NCI-H1930 (cell line): ENCODE measurements around the gene UHRF1.
A peak's percentile ranks its signal among the peaks of the same experiment; 100 is the strongest.
"Not testable (repeated sequence)": the region's sequence is repeated elsewhere in the genome, so short reads cannot be mapped to it uniquely, and the experiment has no call there.

Experiments
- DNase-seq, 2 experiments: peaks; one replicate each; lab custom pipeline; 2025; lab: John Stamatoyannopoulos, UW

The UHRF1 gene

GRCh38 chr19:4937060-4937459 is 27.8 kb downstream of the UHRF1 start:
- DNase-seq: no peak

DNA sequence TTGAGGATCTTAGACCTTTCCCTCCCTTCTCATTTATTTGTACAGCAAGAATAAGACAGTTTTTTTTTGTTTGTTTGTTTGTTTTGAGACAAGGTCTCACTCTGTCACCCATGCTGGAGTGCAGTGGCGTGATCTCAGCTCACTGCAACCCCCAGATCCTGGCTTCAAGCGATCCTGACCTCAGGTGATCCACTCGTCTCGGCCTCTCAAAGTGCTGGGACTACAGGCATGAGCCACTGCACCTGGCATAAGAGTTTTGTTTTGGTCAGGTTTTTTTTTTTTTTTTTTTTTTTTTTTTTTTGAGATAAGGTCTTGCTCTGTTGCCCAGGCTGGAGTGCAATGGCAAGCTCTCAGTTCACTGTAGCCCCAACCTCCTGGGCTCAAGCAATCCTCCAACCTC is 29.2 kb downstream of the UHRF1 start:
- not testable (repeated sequence) for DNase-seq

GRCh38 chr19:4939466-4939865 is 30.2 kb downstream of the UHRF1 start:
- DNase-seq: no peak

DNA sequence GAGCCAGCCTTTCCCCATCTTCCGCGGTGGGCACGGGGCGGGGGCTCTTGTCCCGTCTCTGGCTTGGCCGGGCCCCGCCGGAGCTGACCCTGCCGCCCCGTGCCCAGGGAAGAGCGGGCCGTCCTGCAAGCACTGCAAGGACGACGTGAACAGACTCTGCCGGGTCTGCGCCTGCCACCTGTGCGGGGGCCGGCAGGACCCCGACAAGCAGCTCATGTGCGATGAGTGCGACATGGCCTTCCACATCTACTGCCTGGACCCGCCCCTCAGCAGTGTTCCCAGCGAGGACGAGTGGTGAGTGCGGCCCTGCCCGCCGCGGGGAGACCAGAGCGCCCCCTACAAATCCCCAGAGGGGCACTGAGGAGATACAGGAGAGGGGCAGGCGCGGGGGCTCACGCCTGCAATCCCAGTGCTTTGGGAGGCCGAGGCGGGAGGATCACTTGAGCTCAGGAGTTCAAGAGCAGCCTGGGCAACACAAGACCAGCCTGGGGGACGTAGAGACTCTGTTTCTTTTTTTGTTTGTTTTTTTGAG is 32.4 kb downstream of the UHRF1 start:
- not testable (repeated sequence) for DNase-seq

GRCh38 chr19:4950650-4951049 is 41.3 kb downstream of the UHRF1 start:
- DNase-seq: not testable (repeated sequence)

GRCh38 chr19:4951656-4952055 is 42.4 kb downstream of the UHRF1 start:
- no peak for DNase-seq

- DNase-seq: no peak
These were observed 43.6 kb downstream of the UHRF1 start for GRCh38 chr19:4952945-4953344.

DNA sequence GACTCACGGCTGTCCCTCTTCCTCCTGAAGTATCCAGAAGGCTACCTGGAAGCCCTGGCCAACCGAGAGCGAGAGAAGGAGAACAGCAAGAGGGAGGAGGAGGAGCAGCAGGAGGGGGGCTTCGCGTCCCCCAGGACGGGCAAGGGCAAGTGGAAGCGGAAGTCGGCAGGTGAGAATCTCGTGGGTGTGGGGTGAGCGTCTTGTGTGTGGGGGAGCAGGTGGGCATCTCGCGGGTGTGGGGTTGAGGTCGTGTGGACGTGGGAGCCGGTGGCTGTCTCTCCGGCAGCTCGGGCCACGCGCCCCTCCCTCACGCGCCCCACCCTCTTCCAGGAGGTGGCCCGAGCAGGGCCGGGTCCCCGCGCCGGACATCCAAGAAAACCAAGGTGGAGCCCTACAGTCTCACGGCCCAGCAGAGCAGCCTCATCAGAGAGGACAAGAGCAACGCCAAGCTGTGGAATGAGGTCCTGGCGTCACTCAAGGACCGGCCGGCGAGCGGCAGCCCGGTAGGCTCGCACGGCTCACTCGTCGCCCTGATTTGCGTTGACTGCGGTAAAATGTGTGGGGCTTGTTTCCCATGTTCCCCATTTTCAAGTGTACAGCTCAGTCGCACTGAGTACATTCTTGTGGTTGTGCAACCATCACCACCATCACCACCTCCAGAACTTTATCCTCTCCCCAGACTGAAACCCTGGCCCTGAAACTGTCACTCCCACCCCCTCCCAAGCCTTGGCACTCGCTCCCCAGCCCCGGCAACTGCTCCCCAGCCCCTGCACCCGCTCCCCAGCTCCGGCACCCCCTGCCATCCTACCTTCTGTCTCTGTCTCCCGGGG is 45.2 kb downstream of the UHRF1 start:
- not testable (repeated sequence) for DNase-seq

- no peak for DNase-seq
These were observed 46.0 kb downstream of the UHRF1 start for GRCh38 chr19:4955274-4955673.

DNA sequence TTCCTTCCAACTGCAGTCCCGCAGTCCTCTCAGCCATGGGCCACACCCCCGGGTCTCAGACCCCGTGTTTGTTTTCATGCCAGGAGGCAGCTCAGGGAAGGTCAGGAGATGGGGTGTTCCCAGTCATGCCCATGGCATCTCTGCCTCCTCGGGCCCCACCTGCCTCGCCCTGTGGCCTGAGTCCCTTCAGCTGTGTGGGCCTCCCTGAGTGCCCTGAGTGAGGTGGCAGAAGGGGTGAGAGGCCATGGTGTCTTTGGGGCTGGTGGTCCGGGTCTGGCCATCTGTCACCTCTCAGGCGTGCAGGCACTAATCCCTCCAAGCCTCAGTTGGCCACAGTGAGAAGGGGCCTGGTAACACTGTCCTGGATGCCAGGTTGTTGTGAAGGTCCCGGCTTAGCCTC is 48.7 kb downstream of the UHRF1 start:
- DNase-seq: no peak

DNA sequence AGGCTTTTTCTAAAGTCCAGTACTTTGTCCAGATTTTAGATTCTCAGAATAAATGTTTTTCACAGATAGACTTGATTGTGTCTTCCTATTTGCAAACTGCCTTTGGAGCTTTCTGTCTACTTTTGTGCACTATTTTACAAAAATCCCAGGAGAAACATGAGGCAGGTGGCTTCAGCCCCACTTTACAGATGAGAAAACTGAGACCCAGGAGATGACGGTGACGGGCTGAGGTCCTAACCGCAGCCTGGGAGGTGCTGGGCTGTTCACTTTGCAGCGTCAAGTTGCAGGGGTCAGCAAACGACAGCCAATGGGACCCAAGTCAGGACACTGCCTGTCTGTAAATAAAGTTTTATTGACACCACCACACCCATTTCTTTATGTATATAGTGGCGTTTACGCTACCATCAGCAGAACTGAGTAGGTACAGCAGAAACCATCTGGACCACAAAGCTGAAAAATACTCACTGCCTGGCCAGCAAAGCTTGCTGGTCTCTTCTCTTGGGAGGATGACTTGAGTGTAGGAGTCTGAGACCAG is 52.9 kb downstream of the UHRF1 start:
- DNase-seq: no peak

GRCh38 chr19:4965061-4965460 is 55.8 kb downstream of the UHRF1 start:
- DNase-seq: no peak

- no peak for DNase-seq
These were observed 57.3 kb downstream of the UHRF1 start for GRCh38 chr19:4966591-4966990.

GRCh38 chr19:4967738-4968461 is 58.6 kb downstream of the UHRF1 start:
- DNase-seq: no peak

DNA sequence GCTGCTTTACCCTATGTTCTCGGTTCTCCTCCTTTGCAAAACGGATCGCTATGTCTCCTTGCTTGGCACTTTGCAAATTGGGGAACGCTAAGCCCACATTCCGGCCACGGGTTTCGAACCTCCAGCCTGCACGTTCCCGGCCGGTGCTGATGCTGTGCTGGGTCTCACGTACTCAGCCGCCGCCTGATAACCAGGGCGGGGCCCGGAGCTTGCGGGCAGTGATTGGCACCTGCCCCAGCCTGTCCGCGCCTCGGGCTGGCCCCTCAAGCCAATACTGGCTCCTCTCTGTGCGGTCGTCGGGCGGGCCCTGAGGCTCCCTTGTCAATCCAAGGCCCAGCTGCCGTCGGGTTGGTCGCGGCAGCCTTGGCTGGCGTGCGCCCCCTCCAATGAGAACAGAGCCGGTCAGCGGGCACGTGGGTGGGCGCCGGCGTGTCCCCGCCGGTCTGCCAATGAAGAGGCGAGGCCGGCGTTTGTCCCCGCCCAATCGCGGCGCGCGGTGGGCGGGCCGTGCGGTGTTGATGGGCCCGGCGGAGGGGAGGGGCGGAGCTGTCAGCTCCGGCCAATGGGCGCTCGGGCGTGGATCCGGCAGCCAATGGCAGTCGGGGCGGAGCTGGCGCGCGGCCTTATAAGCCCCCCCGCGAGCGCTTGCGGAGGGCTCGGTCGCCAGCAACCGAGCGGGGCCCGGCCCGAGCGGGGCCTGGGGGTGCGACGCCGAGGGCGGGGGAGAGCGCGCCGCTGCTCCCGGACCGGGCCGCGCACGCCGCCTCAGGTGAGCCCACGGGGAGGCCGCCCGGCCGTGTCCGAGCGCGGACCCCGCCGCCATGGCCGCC is 59.4 kb downstream of the UHRF1 start, which contains the start of gene KDM4B:
Gene KDM4B, plus strand, starts transcription at position 652 of the 830 bp plus-strand sequence. CDS start 63,778 bp downstream, outside the sequence.
- peak; percentile 95 to 96 for DNase-seq

GRCh38 chr19:4969292-4969771 is 60.0 kb downstream of the UHRF1 start:
- no peak for DNase-seq

GRCh38 chr19:4969772-4970531 is 60.7 kb downstream of the UHRF1 start:
- DNase-seq: no peak

GRCh38 chr19:4970558-4971423 is 61.5 kb downstream of the UHRF1 start:
- no peak for DNase-seq

DNA sequence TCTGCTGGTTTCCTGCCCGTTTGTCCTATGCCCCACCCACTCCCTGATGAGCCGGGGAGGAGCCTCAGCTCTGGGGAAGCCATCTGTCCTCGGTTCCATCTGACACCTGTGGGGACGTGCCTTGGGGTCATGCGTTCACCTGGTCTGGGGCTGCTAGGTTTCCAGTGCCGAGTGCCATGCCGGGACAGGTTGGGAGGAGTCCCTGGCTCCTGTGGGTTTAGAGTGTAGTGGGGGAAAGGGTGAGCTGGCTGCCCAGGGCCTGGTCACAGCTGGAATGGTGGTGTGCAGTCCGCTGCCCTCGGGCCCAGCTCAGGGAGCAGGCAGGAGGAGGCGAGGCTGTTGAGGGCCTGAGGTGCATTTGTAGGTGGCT is 62.1 kb downstream of the UHRF1 start:
- DNase-seq: no peak
